WERI-Rb-1 (cell line): ENCODE measurements around the gene KRTAP9-6.

Experiments used
- DNase-seq: peaks from one replicate; pipeline ENCODE4 v3.0.0-alpha.2; 2020
- H3K27ac ChIP-seq: fragments of 250-450 bp; sonication (Bioruptor Pico); 2 replicates; pipeline ENCODE4 v1.5.1; 2020; ENCODE audit warnings: mild to moderate bottlenecking, moderate library complexity
- H3K27me3 ChIP-seq: fragments of 250-450 bp; sonication (Bioruptor Pico); 2 replicates; pipeline ENCODE4 v1.5.1; 2021; ENCODE audit warnings: mild to moderate bottlenecking, low read depth, moderate library complexity; ENCODE audit not compliant: insufficient read depth, severe bottlenecking
- H3K36me3 ChIP-seq: fragments of 250-450 bp; sonication (Bioruptor Pico); 2 replicates; pipeline ENCODE4 v1.5.1; 2020; ENCODE audit warnings: mild to moderate bottlenecking, moderate library complexity
- H3K4me3 ChIP-seq: 2 replicates; pipeline ENCODE4 v1.5.1; 2011; ENCODE audit warnings: low read depth, mild to moderate bottlenecking, control low read depth, low read length
- H3K9me3 ChIP-seq: fragments of 250-450 bp; sonication (Bioruptor Pico); 2 replicates; pipeline ENCODE4 v1.5.1; 2021; ENCODE audit warnings: mild to moderate bottlenecking, moderate library complexity; ENCODE audit not compliant: severe bottlenecking
- CTCF ChIP-seq: IDR thresholded peaks from 2 replicates; pipeline ENCODE4 v1.5.1; 2011; ENCODE audit warnings: low read depth, mild to moderate bottlenecking, control low read depth, inconsistent platforms, low read length

KRTAP9-6 gene

GRCh38 chr17:41294016-41294415 lies 28.8 kb downstream of the KRTAP9-6 start:
- TF ChIP-seq CTCF: no peak
- DNase-seq: no peak
- Histone ChIP-seq H3K36me3 (no peaks in the 10 kb centered on the region), H3K27me3 (peaks cover 93% of the 10 kb centered on the region), H3K27ac (no peak overlapping the region), H3K9me3 (no peaks in the 10 kb centered on the region), H3K4me3 (no peak overlapping the region)

- Histone ChIP-seq H3K27ac (no peak overlapping the region), H3K9me3 (peaks cover 3% of the 10 kb centered on the region), H3K27me3 (peaks cover 89% of the 10 kb centered on the region), H3K36me3 (no peaks in the 10 kb centered on the region), H3K4me3 (no peak overlapping the region)
- TF ChIP-seq CTCF: no peak
- no peak for DNase-seq
These were observed 31.7 kb downstream of the KRTAP9-6 start for GRCh38 chr17:41296846-41297245.

- H3K27me3 ChIP-seq: peaks cover 89% of the 10 kb centered on the region
- DNase-seq: no peak
- no peaks in the 10 kb centered on the region for H3K36me3 ChIP-seq
- H3K27ac ChIP-seq: no peak overlapping the region
- no peak overlapping the region for H3K4me3 ChIP-seq
- H3K9me3 ChIP-seq: peaks cover 3% of the 10 kb centered on the region
- TF ChIP-seq CTCF: no peak
These were observed 33.4 kb downstream of the KRTAP9-6 start for GRCh38 chr17:41298458-41299135.

GRCh38 chr17:41301204-41301790 lies 36.1 kb downstream of the KRTAP9-6 start:
- peaks cover 3% of the 10 kb centered on the region for H3K9me3 ChIP-seq
- no peak for TF ChIP-seq CTCF
- no peak overlapping the region for H3K4me3 ChIP-seq
- no peak for DNase-seq
- no peaks in the 10 kb centered on the region for H3K36me3 ChIP-seq
- peaks cover 92% of the 10 kb centered on the region for H3K27me3 ChIP-seq
- no peak overlapping the region for H3K27ac ChIP-seq

GRCh38 chr17:41301916-41302901 lies 37.0 kb downstream of the KRTAP9-6 start, which contains the start of gene KRTAP29-1:
KRTAP29-1 (minus strand) TSS chr17:41302851; CDS start chr17:41302851, 0 bp downstream.
- no peak for DNase-seq
- Histone ChIP-seq H3K4me3 (no peak within 1 kb of the TSS), H3K9me3 (peaks cover 3% of the 10 kb centered on the region), H3K27ac (no peak within 1 kb of the TSS), H3K27me3 (peaks cover 94% of the 10 kb centered on the region), H3K36me3 (no peaks in the 10 kb centered on the region)
- TF ChIP-seq CTCF: no peak
